ENCODE results near the gene PDE6H.

The PDE6H gene

DNA sequence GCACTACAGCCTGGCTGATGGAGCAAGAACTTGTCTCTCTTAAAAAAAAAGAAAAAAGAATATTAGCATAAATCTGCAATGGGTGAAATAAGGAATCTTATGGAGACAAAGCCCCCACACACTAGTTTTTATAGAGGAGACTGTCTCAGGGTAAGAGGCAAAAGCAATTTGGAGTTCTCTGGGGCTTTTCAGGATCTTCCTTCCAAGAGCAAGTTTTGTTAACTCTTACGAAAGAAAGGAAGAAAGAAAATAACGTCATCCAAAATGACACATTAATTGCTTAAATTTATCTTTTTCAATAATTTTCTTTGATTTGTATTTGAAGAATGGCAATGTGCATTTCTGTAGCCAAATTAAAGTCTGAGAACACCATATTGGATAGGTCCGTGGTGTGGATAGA is 3.8 kb downstream of the PDE6H start:
- DNase-seq = no peak

DNA sequence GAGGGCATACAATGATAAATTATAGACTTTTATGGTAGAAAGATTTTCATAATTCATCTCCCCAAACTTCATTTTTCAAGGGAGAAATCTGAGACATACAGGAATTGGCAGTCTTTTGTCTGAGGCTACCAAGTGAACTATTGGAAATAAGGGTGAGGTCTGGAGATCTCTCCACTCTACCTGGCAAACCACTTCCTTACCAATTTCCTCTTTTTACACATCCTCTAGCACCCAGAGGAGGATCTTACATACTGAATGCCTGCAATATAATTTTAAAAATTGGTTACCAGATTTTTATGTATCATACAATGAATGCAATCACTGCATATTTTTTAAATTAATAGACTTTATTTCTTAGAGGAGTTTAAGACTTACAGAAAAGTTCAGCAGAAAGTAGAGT is 6.6 kb downstream of the PDE6H start:
- DNase-seq = no peak

DNA sequence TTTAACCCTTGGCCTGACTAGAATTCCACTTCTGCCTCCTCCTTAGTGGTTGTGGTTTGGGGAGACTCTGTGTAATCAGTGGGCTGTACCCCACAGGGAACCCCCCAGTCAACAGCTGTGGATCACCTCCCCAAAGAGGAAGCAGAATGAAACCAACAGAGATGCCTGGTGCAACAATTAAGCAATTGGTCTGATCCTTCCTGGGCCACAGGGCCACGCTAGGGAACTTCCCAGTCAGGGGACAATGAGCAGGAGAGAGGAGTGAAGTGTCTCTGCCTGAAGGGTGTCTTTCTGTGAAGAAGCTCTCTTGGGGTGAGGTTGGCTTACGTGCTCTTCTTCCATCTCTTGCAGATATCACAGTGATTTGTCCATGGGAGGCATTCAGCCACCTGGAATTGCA is 8.2 kb downstream of the PDE6H start:
- DNase-seq = no peak

DNA sequence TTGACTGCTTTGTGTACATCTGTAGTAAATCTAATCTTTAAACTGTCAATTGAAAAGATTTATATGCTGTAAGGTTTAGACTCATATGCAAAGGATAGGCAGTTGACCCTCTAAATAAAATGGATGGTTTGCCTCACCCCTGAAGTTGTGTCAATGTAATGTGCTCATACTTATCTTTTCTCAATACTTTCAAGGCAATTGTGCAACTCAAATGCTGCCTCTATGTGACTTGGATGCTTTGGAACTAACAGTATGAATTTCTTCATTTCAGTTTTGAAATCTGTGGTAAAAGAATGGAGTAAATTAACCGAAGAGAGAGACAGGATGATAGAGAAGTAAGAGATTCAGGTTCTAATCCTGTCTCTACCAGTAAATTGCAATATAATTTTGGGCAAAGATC is 9.7 kb downstream of the PDE6H start:
- no peak for DNase-seq

DNA sequence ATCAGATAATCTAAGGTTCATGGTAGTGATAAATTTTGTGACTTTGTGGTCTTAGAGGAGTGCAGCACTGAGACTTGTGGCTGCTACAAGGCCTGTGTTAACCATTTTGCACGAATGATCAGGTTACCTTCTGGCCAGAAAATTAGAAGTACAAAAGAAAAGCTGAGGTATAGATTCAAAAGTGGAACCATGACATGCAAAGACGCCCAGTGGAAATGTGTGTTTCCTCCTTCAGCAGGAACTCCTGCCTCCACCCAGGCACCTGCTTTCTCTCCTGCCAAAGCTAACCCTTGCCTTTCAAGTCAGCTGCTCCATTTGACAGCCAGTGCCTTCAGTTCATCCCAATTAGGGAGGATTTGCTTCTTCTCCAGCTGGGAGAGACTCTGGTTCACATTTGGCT is 10.1 kb downstream of the PDE6H start:
- DNase-seq = no peak

DNA sequence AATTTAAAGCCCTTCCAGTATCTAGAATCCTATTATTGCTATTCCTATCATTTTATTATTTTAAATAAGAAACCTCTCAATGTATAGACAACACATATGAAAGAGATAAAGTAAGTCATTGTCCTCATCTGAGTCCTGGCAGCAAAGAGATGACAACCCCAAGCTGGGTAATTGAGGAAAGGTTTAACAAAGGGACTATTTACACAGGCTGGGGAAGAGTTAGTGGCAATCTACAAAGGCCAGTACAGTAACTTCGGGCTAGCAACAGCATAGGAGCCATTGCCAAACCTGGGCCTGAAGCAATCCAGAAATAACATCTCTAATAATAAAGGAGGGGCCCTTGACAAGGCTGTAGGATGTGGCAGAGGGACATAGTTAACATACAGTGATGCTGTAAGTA is 11.2 kb downstream of the PDE6H start:
- DNase-seq = no peak

DNA sequence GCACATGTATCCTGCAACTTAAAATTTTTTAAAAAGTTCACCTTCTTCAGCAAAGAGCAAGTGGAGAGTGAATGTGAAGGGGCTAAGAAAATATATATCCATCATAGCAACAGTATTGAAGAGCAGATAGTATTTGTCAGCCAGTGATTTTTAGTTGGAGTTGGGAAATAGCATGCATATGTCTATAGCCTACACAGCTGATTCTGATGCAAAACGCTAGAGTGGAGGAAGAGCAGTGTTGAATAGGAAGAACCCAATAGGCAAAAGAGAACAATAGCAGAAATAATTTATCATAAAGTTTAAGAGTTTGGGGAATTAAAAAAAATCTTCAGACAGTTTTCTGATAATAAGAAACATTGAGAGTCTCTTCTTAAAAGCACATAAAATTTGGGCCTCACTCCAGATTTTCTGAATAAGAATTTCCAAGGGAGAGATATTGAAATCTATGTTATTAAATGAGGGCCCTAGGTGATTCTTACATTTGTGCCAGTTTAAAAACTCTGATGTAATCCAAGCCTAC is 12.0 kb downstream of the PDE6H start:
- DNase-seq = no peak

DNA sequence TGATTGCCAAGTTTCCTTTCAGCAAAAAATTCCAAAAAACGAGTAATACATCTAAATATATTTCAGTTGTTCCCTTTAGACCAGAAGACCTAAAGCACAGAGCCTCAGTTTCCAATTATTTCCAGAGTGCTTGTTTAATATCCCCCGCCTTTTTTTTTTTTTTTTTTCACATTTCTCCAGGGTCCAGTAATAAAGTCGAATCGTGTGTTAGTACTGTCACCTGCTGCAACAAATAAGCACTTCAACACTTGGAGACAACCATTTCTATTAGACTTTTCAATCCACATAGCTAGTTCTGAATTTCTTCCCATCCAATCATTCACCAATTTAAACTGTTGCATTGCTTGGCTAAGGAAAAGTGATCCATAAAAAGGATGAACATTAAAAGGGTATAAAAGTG is 13.6 kb downstream of the PDE6H start:
- no peak for DNase-seq

DNA sequence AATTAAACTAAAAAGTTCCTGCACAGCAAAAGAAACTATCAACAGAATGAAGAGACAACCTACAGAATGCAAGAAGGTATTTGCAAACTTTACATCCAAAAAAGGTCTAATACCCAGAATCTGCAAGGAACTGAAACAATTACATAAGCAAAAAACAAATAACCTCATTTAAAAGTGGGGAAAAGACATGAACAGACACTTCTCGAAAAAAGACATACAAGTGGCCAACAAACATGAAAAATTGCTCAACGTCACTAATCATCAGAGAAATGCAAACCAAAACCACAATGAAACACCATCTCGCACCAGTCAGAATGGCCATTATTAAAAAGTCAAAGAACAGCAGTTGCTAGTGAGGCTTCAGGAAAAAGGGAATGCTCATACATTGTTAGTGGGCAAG is 15.2 kb downstream of the PDE6H start:
- DNase-seq = no peak

DNA sequence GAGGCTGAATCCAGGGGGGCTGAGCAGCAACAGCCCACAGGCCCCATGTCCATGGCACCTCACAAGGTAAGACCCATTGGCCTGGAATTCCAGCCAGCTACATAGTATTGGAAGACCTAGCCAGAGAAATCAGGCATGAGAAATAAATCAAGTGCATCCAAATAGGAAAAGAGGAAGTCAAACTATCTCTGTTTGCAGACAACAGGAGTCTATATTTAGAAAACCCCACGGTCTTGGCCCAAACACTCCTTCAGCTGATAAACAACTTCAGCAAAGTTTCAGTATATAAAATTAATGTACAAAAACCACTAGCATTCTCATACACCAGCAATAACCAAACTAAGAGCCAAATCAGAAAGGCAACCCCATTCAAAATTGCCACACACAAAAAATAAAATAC is 16.9 kb downstream of the PDE6H start:
- no peak for DNase-seq

DNA sequence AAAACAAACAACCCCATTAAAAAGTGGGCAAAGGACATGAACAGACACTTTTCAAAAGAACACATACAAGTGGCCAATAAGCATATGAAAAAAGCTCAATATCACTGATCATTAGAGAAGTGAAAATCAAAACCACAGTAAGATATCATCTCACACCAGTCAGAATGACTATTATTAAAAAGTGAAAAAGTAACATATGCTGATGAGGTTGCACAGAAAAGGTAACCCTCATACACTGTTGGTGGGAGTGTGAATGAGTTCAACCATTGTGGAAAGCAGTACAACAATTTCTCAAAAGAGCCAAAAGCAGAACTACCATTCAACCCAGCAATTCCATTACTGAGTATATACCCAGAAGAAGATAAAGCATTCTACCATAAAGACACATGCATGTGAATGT is 18.2 kb downstream of the PDE6H start:
- DNase-seq = no peak

DNA sequence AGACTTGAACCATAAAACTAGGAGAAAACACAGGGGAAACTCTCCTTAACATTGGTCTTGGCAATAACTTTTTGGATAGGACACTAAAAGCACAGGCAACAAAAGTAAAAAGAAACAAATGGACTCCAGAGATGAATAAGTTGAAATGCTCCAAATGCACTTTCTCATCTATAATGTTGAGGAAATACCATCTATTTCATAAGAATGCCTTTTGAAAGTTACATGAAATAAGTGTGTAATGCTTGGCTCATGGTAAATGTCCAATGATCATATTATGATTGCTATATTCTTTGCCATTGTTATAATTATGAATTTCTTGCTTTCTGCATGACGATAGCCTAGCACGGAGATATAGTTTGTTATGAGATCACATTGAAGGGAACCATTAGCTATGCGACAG is 19.8 kb downstream of the PDE6H start:
- DNase-seq = no peak

DNA sequence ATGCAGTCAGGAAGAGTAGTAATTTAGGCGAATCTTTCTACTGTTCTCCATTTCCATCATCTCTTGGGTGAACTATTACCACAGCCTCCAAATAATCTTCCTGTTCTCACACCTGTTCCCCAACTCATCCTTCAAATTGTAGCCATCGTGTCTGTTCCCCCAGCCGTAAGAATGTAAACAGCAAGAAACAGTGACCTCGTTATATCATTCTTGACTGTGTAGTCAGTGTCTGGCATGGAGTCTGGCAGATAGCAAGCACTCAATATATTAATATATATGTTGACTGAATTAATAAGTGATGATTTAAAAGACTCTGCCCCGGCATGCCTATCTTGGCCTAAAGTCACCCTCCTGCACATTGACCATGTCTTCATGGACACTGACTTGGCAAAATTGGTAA is 20.3 kb downstream of the PDE6H start:
- DNase-seq = no peak

DNA sequence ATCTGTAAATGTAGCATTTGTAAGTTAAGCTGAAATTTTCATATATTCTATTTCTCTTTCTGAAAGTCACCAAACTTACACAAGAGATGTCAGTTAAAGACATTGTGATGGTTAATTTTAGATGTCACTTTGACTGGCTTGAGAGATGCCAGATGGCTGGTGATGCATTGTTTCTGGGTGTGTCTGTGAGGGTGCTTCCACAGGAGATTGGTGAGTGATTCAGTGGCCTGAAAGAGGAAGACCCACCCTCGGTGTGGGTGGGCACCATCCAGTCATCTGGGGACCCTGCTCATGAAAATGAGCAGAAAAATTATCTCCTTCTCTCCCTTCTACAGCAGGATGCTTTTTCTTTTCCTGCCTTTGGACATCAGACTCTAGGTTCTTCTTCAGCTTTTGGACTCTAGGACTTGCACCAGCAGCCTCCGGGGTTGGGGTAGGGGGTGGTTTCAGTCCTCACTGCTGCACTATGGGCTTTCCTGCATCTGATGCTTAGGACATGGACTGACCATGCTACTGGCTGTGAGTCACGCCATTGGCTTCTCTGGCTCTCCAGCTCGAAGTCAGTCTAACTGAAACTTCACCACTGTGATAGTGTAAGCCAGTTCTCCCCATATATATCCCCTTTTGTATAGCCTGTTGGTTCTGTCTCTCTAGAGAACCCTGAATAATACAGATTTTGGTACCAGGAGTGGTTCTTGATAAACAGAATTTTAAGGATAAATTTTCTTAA is 20.9 kb downstream of the PDE6H start:
- DNase-seq = no peak

DNA sequence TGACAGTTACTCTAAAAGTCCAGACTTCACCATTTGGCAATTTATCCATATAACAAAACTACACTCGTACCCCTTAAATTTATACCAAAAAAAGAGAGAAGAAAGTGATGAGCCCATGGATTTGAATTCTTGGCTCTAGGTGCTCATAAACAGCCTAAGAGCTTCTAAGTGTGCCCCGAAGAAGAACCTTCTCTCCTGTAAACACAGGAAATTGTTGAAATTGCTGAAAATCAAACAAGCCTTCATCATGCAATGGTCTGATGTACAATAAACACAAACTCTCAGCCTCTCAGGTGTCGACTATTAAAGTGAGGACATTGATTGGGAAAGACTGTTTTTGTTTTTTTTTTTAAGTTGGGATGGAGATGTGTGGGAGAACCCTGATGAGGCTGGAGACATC is 21.8 kb downstream of the PDE6H start:
- DNase-seq = no peak

DNA sequence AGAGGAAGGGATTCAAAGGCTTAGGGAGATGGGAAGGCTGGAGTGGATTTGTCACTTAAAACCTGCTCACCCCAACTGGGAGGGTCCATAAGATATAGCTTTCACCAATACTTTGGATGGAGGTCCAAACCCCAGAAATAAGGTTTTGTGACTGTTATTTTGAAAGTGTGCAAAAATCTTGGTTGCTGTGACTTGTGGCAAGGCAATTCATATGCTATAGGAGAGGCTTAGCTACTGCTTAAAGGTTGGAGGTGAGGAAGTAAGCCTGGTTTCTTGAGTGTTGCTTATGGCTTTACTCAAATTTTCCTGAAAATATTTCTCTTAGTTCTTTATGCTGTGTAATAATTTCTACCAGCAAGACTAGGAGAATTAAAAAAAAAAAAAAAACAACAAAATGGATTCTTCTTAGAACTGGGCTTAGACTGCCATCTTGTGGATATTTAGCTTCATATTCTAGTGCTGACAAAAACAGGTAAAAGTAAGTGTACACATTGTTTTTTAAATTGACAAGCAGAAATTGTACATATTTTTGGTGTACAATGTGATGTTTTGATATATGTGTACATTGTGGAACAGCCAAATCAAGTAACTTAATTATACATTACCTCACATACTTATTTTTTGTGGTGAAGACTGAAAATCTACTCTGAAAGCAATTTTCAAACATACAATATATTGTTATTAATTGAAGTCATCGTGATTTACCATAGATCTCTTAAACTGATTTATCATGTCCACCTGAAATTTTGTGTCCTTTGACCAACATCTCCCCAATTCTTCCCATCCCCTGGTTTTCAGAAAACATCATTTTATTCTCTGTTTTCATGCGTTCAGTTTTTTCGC is 23.0 kb downstream of the PDE6H start:
- DNase-seq = no peak

DNA sequence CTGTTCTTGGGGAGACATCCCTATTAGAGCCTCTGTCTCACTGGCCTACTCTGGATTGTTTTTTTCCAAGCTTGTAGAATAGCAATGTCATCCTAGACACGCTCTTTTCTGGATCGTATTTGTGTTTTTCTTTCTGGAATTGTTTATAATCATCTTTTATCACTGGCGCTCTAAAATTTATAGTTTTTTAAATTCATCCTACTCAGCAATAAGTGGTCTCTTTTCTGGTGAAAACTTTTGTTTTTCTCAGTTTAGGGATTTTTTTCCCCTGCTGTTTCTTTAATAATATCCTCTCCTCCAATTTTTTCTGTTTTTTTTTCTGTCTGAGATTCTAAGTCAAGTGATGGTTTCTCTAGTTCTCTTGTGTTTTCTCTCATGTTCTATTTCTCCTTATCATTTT is 25.2 kb downstream of the PDE6H start:
- no peak for DNase-seq

DNA sequence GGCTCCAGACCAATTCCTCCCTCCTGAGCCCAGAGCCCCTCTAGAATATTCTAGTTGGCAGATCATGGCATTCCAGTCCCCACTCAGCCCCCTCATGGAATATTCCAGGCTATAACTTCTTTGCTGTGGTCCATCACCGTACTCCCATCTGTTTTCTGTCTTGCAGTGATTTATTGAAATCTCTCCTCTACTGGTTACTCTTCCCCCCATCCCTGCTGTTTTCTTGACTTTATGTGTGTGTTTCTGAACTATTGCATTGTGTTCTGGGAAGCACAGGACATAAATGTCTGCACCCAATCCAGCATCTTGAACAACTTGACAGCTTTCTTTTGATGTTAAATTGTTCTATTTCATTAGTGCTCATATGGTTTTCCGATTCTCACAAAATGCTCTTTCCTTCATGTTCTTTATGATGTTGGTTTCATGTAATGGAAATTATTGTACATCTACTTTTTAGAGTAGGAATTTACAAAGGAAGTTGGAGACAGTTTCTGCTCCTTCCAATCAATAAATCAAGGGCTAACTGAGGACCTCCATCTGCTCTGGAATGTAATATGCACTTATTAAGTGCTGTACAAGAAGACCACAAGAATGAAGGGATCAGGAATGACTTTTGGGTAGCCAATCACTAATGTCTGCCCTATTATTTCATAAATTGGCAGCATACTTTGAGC is 26.3 kb downstream of the PDE6H start:
- no peak for DNase-seq

DNA sequence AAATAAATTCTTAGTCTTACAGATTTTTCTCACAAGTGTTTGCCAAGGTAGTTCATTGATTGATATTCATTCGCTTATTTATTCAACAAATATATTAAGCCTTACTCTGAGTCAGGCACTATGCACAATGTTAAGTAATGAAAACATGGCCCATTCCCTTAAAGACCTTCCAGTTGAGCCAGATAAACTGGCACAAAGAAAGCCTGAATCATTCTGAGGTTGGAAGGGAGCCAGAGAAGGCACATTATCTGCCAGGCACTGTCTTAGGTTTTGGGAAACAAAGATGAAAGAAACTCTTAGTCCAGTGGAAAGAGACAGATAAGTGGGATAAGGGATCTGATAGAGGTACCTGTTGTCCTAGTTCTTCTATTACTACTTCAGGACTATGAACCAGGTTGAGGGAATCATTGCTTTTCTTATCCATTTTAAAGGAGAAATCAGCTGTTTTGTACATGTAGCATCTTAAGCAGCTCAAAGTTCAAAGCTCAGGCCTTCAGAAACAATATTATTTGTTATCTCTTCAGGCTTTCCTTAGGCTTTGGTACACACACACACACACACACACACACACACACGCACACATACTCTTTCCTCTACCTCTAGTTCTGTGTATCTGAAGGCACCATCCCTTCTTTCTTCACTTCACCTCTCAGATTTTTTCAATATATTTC is 27.0 kb downstream of the PDE6H start:
- DNase-seq = no peak

DNA sequence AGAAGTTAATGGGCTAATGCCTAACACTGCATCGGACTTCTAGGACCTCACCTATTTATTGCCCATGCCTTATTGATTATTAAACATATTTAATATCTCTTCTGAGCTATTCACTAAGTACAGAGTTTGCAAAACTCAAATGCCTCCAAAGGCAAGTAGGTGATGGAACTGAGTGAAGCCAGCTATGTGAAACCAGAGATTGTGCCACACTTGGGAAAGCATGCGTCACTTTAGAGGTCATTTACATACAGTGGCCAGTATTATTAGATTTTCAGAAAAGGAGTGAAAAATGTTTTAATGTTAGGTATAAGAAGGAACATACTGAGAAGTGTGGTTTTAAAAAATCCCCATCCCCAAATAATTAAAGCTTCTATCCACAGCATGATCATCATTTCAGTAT is 27.7 kb downstream of the PDE6H start:
- DNase-seq = no peak

DNA sequence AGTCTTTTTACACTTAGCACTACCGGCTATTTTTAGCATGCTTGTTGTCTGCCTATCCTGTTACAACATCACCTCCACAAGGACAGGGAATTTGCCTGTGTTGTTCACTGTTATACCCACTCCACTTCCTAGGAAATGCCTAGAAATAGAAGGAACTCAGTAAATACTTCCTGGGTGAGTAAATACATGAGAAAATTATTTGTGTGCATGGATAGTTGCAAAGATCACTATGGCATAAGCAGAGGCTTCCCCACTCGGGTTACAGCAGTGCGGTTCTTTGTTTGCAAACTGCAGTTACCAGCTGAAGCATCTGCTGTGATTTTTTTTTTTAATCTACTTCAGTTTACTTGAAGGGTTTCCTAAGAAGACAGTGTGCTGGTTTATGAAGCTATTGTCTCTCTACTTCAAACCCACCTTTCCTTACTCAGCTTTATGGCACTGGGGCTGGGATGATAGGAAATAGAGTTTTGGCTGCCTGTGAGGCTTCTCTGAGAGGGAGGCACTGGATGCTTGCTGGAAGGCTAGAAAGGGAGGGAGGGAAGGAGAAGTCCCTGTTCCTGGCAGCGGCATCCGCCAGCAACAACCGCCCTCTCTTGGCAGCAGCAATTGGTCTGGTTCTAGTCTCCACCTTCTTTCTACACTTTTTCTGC is 29.0 kb downstream of the PDE6H start:
- DNase-seq = no peak

DNA sequence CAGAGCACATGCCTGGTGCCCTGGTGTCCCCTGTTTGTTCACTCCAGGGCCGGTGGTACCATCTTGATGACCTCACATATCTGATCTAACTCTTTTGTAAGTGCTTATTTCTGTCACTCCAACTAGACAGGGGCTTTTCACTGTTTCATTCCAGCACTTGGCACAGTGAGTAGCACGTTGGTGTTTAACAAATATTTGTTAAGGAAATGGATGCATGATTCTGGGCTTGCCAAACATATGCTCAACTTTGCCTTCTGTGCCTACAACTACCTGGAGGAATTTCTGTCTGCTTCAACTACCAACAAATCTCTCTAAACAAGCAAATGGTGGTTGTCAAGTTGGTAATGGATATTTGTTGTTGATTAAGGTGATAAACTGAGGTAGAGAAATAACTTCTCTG is 31.6 kb downstream of the PDE6H start:
- DNase-seq = no peak

DNA sequence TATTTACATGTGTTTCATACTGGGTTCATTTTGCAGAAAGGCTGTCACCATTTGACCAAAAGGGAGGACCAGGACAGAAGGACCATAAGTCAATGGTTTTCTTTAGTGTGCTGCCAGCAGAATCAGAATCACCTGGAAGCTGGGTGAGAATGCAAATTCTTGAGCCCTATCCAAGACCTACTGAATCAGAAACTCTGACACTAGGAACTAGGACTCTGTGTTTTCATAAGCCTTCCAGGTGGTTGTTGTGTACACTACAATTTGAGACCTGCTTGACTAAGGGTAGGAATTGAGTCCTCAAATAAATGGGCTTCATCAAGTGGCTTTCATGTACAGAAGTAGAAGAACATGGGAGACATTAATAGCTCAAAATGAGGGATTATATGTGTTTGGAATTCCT is 32.2 kb downstream of the PDE6H start:
- DNase-seq = no peak

All from NCI-H510A (cell line).